SK-N-SH (cell line): ENCODE data around the gene TCEANC.

Experiments used
- CHD2 ChIP-seq: fragments of 150-350 bp; IDR thresholded peaks from 2 replicates; pipeline ENCODE4 v1.6.1; 2018; ENCODE audit warnings: low read length; ENCODE audit not compliant: partially characterized antibody
- GABPA ChIP-seq: IDR thresholded peaks from 2 replicates; pipeline ENCODE4 v1.4.0; 2012; ENCODE audit warnings: low read depth, mild to moderate bottlenecking
- MEF2A ChIP-seq: IDR thresholded peaks from 2 replicates; pipeline ENCODE4 v1.4.0; 2012; ENCODE audit warnings: low read depth, borderline replicate concordance
- RAD21 ChIP-seq: IDR thresholded peaks from 2 replicates; pipeline ENCODE4 v1.6.1; 2012; ENCODE audit warnings: mild to moderate bottlenecking, low read length
- RCOR1 ChIP-seq: fragments of 150-350 bp; IDR thresholded peaks from 2 replicates; pipeline ENCODE4 v1.6.1; 2017; ENCODE audit warnings: antibody characterized with exemption, low read length
- TEAD4 ChIP-seq: IDR thresholded peaks from 2 replicates; pipeline ENCODE4 v1.4.0; 2012; ENCODE audit warnings: mild to moderate bottlenecking, borderline replicate concordance; ENCODE audit not compliant: insufficient read depth
- TF ChIP-seq, protein P1 (sequence below): fragments of 200-600 bp; sonication (generic); IDR thresholded peaks from 2 replicates; pipeline ENCODE4 v1.6.1; 2017; ENCODE audit warnings: antibody characterized with exemption, mild to moderate bottlenecking, moderate library complexity

GRCh38 chrX:13654116-13654515 lies 1.2 kb downstream of the TCEANC start:
- TF ChIP-seq GABPA, result no peak
- no peak for TF ChIP-seq TEAD4
- TF ChIP-seq RAD21, result no peak
- TF ChIP-seq RCOR1, result no peak
- TF ChIP-seq CHD2, result no peak
- TF ChIP-seq, protein P1, sequence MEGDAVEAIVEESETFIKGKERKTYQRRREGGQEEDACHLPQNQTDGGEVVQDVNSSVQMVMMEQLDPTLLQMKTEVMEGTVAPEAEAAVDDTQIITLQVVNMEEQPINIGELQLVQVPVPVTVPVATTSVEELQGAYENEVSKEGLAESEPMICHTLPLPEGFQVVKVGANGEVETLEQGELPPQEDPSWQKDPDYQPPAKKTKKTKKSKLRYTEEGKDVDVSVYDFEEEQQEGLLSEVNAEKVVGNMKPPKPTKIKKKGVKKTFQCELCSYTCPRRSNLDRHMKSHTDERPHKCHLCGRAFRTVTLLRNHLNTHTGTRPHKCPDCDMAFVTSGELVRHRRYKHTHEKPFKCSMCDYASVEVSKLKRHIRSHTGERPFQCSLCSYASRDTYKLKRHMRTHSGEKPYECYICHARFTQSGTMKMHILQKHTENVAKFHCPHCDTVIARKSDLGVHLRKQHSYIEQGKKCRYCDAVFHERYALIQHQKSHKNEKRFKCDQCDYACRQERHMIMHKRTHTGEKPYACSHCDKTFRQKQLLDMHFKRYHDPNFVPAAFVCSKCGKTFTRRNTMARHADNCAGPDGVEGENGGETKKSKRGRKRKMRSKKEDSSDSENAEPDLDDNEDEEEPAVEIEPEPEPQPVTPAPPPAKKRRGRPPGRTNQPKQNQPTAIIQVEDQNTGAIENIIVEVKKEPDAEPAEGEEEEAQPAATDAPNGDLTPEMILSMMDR, result no peak
- TF ChIP-seq MEF2A, result no peak
